Keratinocyte (primary cell): ENCODE measurements around the gene CASZ1. TPM values are rescaled to one million over a fixed set of nuclear protein-coding genes. Genes with fewer than 3 reads are reported as not detected.

Source experiments
- DNase-seq: peaks from one replicate; pipeline ENCODE4 v3.0.0-alpha.2; 2011; ENCODE audit warnings: low read depth, missing footprints, low spot score
- FAIRE-seq: peaks from 2 replicates; lab custom pipeline; 2011; peaks lifted over from hg19 to GRCh38; lab: Jason Lieb, UNC
- H2AFZ ChIP-seq: 2 replicates; pipeline ENCODE4 v1.6.0; 2012; ENCODE audit warnings: low read length, control low read depth, inconsistent platforms; ENCODE audit not compliant: control insufficient read depth
- H3K27ac ChIP-seq: 2 replicates; pipeline ENCODE4 v1.5.1; 2011; ENCODE audit warnings: low read length; ENCODE audit not compliant: control insufficient read depth, insufficient read depth
- H3K27me3 ChIP-seq: 3 replicates; pipeline ENCODE4 v1.6.0; 2011; ENCODE audit warnings: low read length; ENCODE audit not compliant: control insufficient read depth, insufficient read depth; ENCODE audit errors: extremely low read depth
- H3K36me3 ChIP-seq, 2 experiments: 2 replicates in 1 of 2; 3 replicates in 1 of 2; pipeline ENCODE4 v1.5.1; 2011; ENCODE audit warnings: low read length in 2 of 2, mild to moderate bottlenecking in 1 of 2; ENCODE audit not compliant: control insufficient read depth in 2 of 2, insufficient read depth in 2 of 2; ENCODE audit errors: extremely low read depth in 1 of 2
- H3K4me1 ChIP-seq: 3 replicates; pipeline ENCODE4 v1.5.1; 2011; ENCODE audit warnings: low read length; ENCODE audit not compliant: control insufficient read depth, insufficient read depth; ENCODE audit errors: extremely low read depth
- H3K4me2 ChIP-seq: 3 replicates; pipeline ENCODE4 v1.6.0; 2011; ENCODE audit warnings: low read depth, low read length; ENCODE audit not compliant: control insufficient read depth, insufficient read depth; ENCODE audit errors: extremely low read depth
- H3K4me3 ChIP-seq, 3 experiments: fragments of 200-600 bp in 1 of 3; sonication (generic) in 1 of 3; 2 replicates in 2 of 3; 3 replicates in 1 of 3; pipeline ENCODE4 v1.5.1; 2011 to 2016; ENCODE audit warnings: low read length in 3 of 3, mild to moderate bottlenecking in 3 of 3, control low read depth in 2 of 3, inconsistent platforms in 1 of 3, low read depth in 1 of 3, mixed read lengths in 1 of 3, mixed run types in 1 of 3, moderate library complexity in 1 of 3; ENCODE audit not compliant: control insufficient read depth in 2 of 3, insufficient read depth in 2 of 3; ENCODE audit errors: extremely low read depth in 1 of 3
- H3K79me2 ChIP-seq: 2 replicates; pipeline ENCODE4 v1.6.0; 2012; ENCODE audit warnings: low read length; ENCODE audit not compliant: control insufficient read depth, insufficient read depth
- H3K9ac ChIP-seq: 3 replicates; pipeline ENCODE4 v1.6.0; 2011; ENCODE audit warnings: low read length; ENCODE audit not compliant: control insufficient read depth, insufficient read depth; ENCODE audit errors: extremely low read depth
- H3K9me1 ChIP-seq: 3 replicates; pipeline ENCODE4 v1.6.0; 2011; ENCODE audit warnings: low read length; ENCODE audit not compliant: control insufficient read depth, insufficient read depth; ENCODE audit errors: extremely low read depth
- H3K9me3 ChIP-seq: 2 replicates; pipeline ENCODE4 v1.5.1; 2012; ENCODE audit warnings: low read depth, low read length; ENCODE audit not compliant: control insufficient read depth
- H4K20me1 ChIP-seq: 3 replicates; pipeline ENCODE4 v1.6.0; 2011; ENCODE audit warnings: low read length; ENCODE audit not compliant: control insufficient read depth, insufficient read depth; ENCODE audit errors: extremely low read depth
- EZH2 ChIP-seq: IDR thresholded peaks from one replicate; pipeline ENCODE4 v1.6.1; 2012; ENCODE audit warnings: inconsistent platforms, mild to moderate bottlenecking, low read length, moderate library complexity
- dilution Hi-C: fragments of 300-500 bp; cut with MboI; formaldehyde crosslinking; loops from one replicate; pipeline ENCODE4 v1.7.0; 2020; ENCODE audit warnings: low sequenced_read_pairs; ENCODE audit not compliant: extremely low pct_ligation_motif_present
- polyA plus RNA-seq, 5 experiments: library from polyadenylated mRNA; depleted of rRNA in 3 of 5; stranded (reverse) in 3 of 5; stranded (forward) in 1 of 5; unstranded in 1 of 5; fragments of >200 nt; gene quantifications; 1 replicate in 1 of 5; 2 replicates in 3 of 5; 3 replicates in 1 of 5; pipeline versions ENCODE4 v1.2.1 to v1.2.3, GENCODE V29; 2011 to 2012; ENCODE audit warnings: missing spikeins in 2 of 5, low read depth in 1 of 5, low replicate concordance in 1 of 5
- TF ChIP-seq, protein P1 (sequence below), 3 experiments: IDR thresholded peaks in 1 of 3; conservative IDR thresholded peaks in 1 of 3; optimal IDR thresholded peaks in 1 of 3; 2 replicates in 2 of 3; 3 replicates in 1 of 3; pipeline versions ENCODE3 to v1.5.1; 2011; ENCODE audit warnings: low read length in 3 of 3, mild to moderate bottlenecking in 3 of 3, moderate library complexity in 2 of 3, control low read depth in 1 of 3, inconsistent platforms in 1 of 3; ENCODE audit not compliant: insufficient read depth in 2 of 3; ENCODE audit errors: extremely low read depth in 1 of 3

CASZ1 gene
- polyA plus RNA-seq, 1 donor (not counting 4 experiments of a cell fraction or from before 2014, with no cell fraction given) = 2.8 TPM

DNA sequence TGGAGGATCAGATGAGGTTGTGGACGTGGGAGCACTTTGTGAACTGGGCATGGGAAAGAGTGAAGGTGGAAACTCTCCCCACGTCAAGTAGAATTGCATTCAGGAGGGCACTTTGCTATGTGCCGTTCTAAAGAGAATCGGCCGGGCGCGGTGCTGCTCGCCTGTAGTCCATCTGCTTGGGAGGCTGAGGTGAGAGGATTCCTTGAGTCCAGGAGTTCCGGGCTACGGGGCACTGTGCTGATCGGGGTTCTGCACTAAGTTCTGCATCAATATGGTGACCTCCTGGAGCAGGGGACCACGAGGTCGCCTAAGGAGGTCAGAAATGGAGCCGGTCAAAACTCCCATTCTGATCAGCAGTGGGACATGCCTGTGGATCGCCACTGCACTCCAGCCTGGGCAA is 179.8 kb downstream of the CASZ1 start:
- no peaks in the 10 kb centered on the region for H3K27me3 ChIP-seq
- no peaks in the 10 kb centered on the region for H4K20me1 ChIP-seq
- H3K9me1 ChIP-seq = no peaks in the 10 kb centered on the region
- H3K9me3 ChIP-seq = no peaks in the 10 kb centered on the region
- dilution Hi-C loops = no loop called here
- H3K4me3 ChIP-seq = no peak overlapping the region
- H3K79me2 ChIP-seq = no peaks in the 10 kb centered on the region
- H3K27ac ChIP-seq = no peak overlapping the region
- H2AFZ ChIP-seq = no peak overlapping the region
- no peak overlapping the region for H3K4me2 ChIP-seq
- peaks cover 9% of the 10 kb centered on the region for H3K4me1 ChIP-seq
- FAIRE-seq (no peak), DNase-seq (no peak)
- H3K36me3 ChIP-seq = peaks cover 4 to 5% of the 10 kb centered on the region in 2 experiments
- TF ChIP-seq EZH2 = no peak
- TF ChIP-seq, protein P1, sequence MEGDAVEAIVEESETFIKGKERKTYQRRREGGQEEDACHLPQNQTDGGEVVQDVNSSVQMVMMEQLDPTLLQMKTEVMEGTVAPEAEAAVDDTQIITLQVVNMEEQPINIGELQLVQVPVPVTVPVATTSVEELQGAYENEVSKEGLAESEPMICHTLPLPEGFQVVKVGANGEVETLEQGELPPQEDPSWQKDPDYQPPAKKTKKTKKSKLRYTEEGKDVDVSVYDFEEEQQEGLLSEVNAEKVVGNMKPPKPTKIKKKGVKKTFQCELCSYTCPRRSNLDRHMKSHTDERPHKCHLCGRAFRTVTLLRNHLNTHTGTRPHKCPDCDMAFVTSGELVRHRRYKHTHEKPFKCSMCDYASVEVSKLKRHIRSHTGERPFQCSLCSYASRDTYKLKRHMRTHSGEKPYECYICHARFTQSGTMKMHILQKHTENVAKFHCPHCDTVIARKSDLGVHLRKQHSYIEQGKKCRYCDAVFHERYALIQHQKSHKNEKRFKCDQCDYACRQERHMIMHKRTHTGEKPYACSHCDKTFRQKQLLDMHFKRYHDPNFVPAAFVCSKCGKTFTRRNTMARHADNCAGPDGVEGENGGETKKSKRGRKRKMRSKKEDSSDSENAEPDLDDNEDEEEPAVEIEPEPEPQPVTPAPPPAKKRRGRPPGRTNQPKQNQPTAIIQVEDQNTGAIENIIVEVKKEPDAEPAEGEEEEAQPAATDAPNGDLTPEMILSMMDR (optimal IDR thresholded peaks at IDR 0.05 in 1 of 3, IDR thresholded peaks at IDR 0.05 in 1 of 3, conservative IDR thresholded peaks at IDR 0.05 in 1 of 3; ENCODE audit: extremely low read depth in 1 of 3, insufficient read depth in 2 of 3, low read length in 3 of 3) = no peak
- H3K9ac ChIP-seq = no peak overlapping the region

GRCh38 chr1:10615932-10616671 is 180.3 kb downstream of the CASZ1 start:
- H3K4me3 ChIP-seq = no peak overlapping the region
- TF ChIP-seq, protein P1 (optimal IDR thresholded peaks at IDR 0.05 in 1 of 3, IDR thresholded peaks at IDR 0.05 in 1 of 3, conservative IDR thresholded peaks at IDR 0.05 in 1 of 3; ENCODE audit: extremely low read depth in 1 of 3, insufficient read depth in 2 of 3, low read length in 3 of 3) = no peak
- TF ChIP-seq EZH2 = no peak
- H3K79me2 ChIP-seq = no peaks in the 10 kb centered on the region
- no peaks in the 10 kb centered on the region for H3K27me3 ChIP-seq
- no peaks in the 10 kb centered on the region for H3K9me3 ChIP-seq
- dilution Hi-C loops = no loop called here
- H3K9me1 ChIP-seq = no peaks in the 10 kb centered on the region
- no peak for FAIRE-seq
- H3K36me3 ChIP-seq = peaks cover 4 to 5% of the 10 kb centered on the region in 2 experiments
- peaks cover 9% of the 10 kb centered on the region for H3K4me1 ChIP-seq
- H3K27ac ChIP-seq = no peak overlapping the region
- no peak overlapping the region for H3K9ac ChIP-seq
- H3K4me2 ChIP-seq = no peak overlapping the region
- DNase-seq = no peak
- H4K20me1 ChIP-seq = no peaks in the 10 kb centered on the region
- no peak overlapping the region for H2AFZ ChIP-seq
